CD14-positive monocyte (primary cell): ENCODE results near the gene MRPS35. TPM values are rescaled to one million over a fixed set of nuclear protein-coding genes. Genes with fewer than 3 reads are reported as not detected.

Source experiments
- DNase-seq, 3 donors: peaks; one replicate each; pipeline ENCODE4 v3.0.0-alpha.2; 2011 to 2022
- H2AFZ ChIP-seq: 2 replicates; pipeline ENCODE4 v1.6.0; 2012; ENCODE audit warnings: mild to moderate bottlenecking, low read depth, low read length, inconsistent platforms; ENCODE audit not compliant: insufficient read depth, poor library complexity, severe bottlenecking
- H3K27ac ChIP-seq, 2 donors: 1 replicate in 1 of 2; 2 replicates in 1 of 2; pipeline ENCODE4 v1.5.1; 2012 to 2013; ENCODE audit warnings: low read length in 2 of 2, control low read depth in 1 of 2, inconsistent platforms in 1 of 2, low read depth in 1 of 2, mild to moderate bottlenecking in 1 of 2
- H3K27me3 ChIP-seq, 2 donors: one replicate each; pipeline versions ENCODE4 v1.6.0 to v1.6.1; 2011 to 2013; ENCODE audit warnings: low read length in 2 of 2; ENCODE audit not compliant: control insufficient read depth in 2 of 2, insufficient read depth in 2 of 2
- H3K36me3 ChIP-seq, 2 donors: replicated peaks in 1 of 2; 1 replicate in 1 of 2; 2 replicates in 1 of 2; pipeline versions ENCODE4 v1.5.1 to v1.6.1; 2012 to 2013; ENCODE audit warnings: low read length in 2 of 2, control low read depth in 1 of 2, inconsistent platforms in 1 of 2, mild to moderate bottlenecking in 1 of 2; ENCODE audit not compliant: insufficient read depth in 2 of 2, control insufficient read depth in 1 of 2
- H3K4me1 ChIP-seq, 2 donors: 1 replicate in 1 of 2; 2 replicates in 1 of 2; pipeline versions ENCODE4 v1.5.1 to v1.6.1; 2012 to 2013; ENCODE audit warnings: low read length in 2 of 2, control low read depth in 1 of 2, inconsistent platforms in 1 of 2, mild to moderate bottlenecking in 1 of 2, moderate library complexity in 1 of 2; ENCODE audit not compliant: insufficient read depth in 2 of 2, control insufficient read depth in 1 of 2
- H3K4me2 ChIP-seq: replicated peaks from 2 replicates; pipeline ENCODE3; 2012; ENCODE audit warnings: low read length, moderate library complexity, mild to moderate bottlenecking; ENCODE audit not compliant: poor library complexity, severe bottlenecking; ENCODE audit errors: extremely low read depth
- H3K4me3 ChIP-seq, 3 experiments: fragments of 200-600 bp in 1 of 3; sonication (generic) in 1 of 3; replicated peaks in 1 of 3; 1 replicate in 2 of 3; 2 replicates in 1 of 3; pipeline ENCODE4 v1.5.1; 2011 to 2013; ENCODE audit warnings: low read length in 3 of 3, mild to moderate bottlenecking in 3 of 3, control low read depth in 2 of 3, low read depth in 2 of 3, inconsistent platforms in 1 of 3, moderate library complexity in 1 of 3
- H3K79me2 ChIP-seq: 2 replicates; pipeline ENCODE4 v1.6.0; 2012; ENCODE audit warnings: mild to moderate bottlenecking, control low read depth, inconsistent platforms, low read length, moderate library complexity; ENCODE audit not compliant: insufficient read depth
- H3K9ac ChIP-seq: 2 replicates; pipeline ENCODE4 v1.6.0; 2017; ENCODE audit warnings: low read length, mild to moderate bottlenecking; ENCODE audit not compliant: insufficient read depth, poor library complexity, severe bottlenecking
- H3K9me3 ChIP-seq, 2 donors: replicated peaks in 1 of 2; 1 replicate in 1 of 2; 2 replicates in 1 of 2; pipeline versions ENCODE4 v1.5.1 to v1.6.1; 2012 to 2013; ENCODE audit warnings: low read length in 2 of 2, control low read depth in 1 of 2; ENCODE audit not compliant: control insufficient read depth in 1 of 2, insufficient read depth in 1 of 2
- H4K20me1 ChIP-seq: 2 replicates; pipeline ENCODE4 v1.6.0; 2012; ENCODE audit warnings: mild to moderate bottlenecking, low read length, control low read depth, moderate library complexity; ENCODE audit not compliant: insufficient read depth
- H3K27ac Mint-ChIP-seq, 7 donors: one replicate each; pipeline ENCODE4 v1.8.0; 2020; ENCODE audit warnings: mild to moderate bottlenecking in 7 of 7, mixed read lengths in 7 of 7, moderate library complexity in 6 of 7, inconsistent platforms in 2 of 7
- H3K27me3 Mint-ChIP-seq, 3 donors: one replicate each; pipeline ENCODE4 v1.8.0; 2021 to 2022; ENCODE audit warnings: low read depth in 3 of 3, mild to moderate bottlenecking in 3 of 3, mixed read lengths in 3 of 3, moderate library complexity in 3 of 3, inconsistent platforms in 1 of 3
- H3K36me3 Mint-ChIP-seq, 2 donors: one replicate each; pipeline ENCODE4 v1.8.0; 2020; ENCODE audit warnings: mixed read lengths in 2 of 2, inconsistent platforms in 1 of 2, mild to moderate bottlenecking in 1 of 2
- H3K4me1 Mint-ChIP-seq: one replicate; pipeline ENCODE4 v1.8.0; 2020; ENCODE audit warnings: mild to moderate bottlenecking, mixed read lengths
- H3K4me3 Mint-ChIP-seq, 2 donors: one replicate each; pipeline ENCODE4 v1.8.0; 2020; ENCODE audit warnings: mild to moderate bottlenecking in 2 of 2, mixed read lengths in 2 of 2, moderate library complexity in 1 of 2
- H3K9me3 Mint-ChIP-seq, 7 donors: one replicate each; pipeline ENCODE4 v1.8.0; 2020 to 2022; ENCODE audit warnings: mixed read lengths in 7 of 7, mild to moderate bottlenecking in 6 of 7, moderate library complexity in 6 of 7, inconsistent platforms in 2 of 7
- WGBS: methylation state at CpG from one replicate; pipeline ENCODE4 v1.1.5; 2013; ENCODE audit warnings: missing lambda C conversion rate; ENCODE audit not compliant: insufficient coverage; 5-methylcytosine and 5-hydroxymethylcytosine counted together
- intact Hi-C, 2 donors: fragments of 100-400 bp; cut with micrococcal nuclease; formaldehyde crosslinking; loops; one replicate each; pipeline versions ENCODE4 v1.15.0 to v1.15.1; 2023
- polyA plus RNA-seq, 3 donors: library from polyadenylated mRNA; depleted of rRNA in 1 of 3; unstranded in 2 of 3; stranded (reverse) in 1 of 3; fragments of 300-500 nt in 2 of 3; fragments of >200 nt in 1 of 3; fragmentation: Illumina TruSeq in 2 of 3; gene quantifications; 1 replicate in 2 of 3; 2 replicates in 1 of 3; pipeline ENCODE4 v1.2.3, GENCODE V29; 2012 to 2021
- TF ChIP-seq, protein P1 (sequence below): fragments of 200-600 bp; IDR thresholded peaks from one replicate; pipeline ENCODE4 v1.8.0; 2022; ENCODE audit warnings: antibody characterized with exemption, mild to moderate bottlenecking

The MRPS35 gene
- polyA plus RNA-seq, 3 donors = 16.6 to 51.8 (median 46.1) TPM

DNA sequence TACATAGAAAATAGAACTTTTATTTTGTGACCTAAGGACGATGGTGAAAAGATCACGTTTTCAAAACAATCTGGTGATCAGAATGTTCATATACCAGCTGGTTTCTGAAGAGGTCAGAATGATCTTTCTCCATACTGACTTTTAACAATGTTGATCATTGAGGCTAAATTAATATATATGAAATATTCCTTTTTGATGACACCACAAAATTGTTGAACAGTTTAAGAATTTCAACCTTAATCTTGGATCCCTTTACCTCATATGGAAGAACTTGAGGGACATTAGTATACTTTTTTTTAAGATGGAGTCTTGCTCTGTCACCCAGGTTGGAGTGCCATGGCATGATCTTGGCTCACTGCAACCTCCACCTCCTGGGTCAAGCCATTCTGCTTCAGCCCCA lies 17.2 kb upstream of the MRPS35 start:
- Histone ChIP-seq H3K27ac (no peak overlapping the region), H2AFZ (no peak overlapping the region), H3K36me3 (no peaks in the 10 kb centered on the region), H4K20me1 (no peaks in the 10 kb centered on the region), H3K9me3 (no peaks in the 10 kb centered on the region), H3K4me3 (no peak overlapping the region), H3K79me2 (no peaks in the 10 kb centered on the region), H3K4me1 (no peaks in the 10 kb centered on the region), H3K4me2 (no peak overlapping the region), H3K27me3 (no peaks in the 10 kb centered on the region), H3K9ac (no peak overlapping the region)
- peaks cover 0 to 3% of the 10 kb centered on the region in 2 donors for H3K36me3 Mint-ChIP-seq
- peaks cover 0 to 1% (median 0%) of the 10 kb centered on the region in 3 donors for H3K27me3 Mint-ChIP-seq
- WGBS = no CpG with 5 or more reads among the region's 2 CpGs
- H3K27ac Mint-ChIP-seq = no peak overlapping the region
- TF ChIP-seq, protein P1, sequence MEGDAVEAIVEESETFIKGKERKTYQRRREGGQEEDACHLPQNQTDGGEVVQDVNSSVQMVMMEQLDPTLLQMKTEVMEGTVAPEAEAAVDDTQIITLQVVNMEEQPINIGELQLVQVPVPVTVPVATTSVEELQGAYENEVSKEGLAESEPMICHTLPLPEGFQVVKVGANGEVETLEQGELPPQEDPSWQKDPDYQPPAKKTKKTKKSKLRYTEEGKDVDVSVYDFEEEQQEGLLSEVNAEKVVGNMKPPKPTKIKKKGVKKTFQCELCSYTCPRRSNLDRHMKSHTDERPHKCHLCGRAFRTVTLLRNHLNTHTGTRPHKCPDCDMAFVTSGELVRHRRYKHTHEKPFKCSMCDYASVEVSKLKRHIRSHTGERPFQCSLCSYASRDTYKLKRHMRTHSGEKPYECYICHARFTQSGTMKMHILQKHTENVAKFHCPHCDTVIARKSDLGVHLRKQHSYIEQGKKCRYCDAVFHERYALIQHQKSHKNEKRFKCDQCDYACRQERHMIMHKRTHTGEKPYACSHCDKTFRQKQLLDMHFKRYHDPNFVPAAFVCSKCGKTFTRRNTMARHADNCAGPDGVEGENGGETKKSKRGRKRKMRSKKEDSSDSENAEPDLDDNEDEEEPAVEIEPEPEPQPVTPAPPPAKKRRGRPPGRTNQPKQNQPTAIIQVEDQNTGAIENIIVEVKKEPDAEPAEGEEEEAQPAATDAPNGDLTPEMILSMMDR = no peak
- H3K4me3 Mint-ChIP-seq = no peak overlapping the region
- no peak for DNase-seq
- H3K4me1 Mint-ChIP-seq = no peaks in the 10 kb centered on the region
- intact Hi-C loops = no loop called here
- no peaks in the 10 kb centered on the region for H3K9me3 Mint-ChIP-seq

DNA sequence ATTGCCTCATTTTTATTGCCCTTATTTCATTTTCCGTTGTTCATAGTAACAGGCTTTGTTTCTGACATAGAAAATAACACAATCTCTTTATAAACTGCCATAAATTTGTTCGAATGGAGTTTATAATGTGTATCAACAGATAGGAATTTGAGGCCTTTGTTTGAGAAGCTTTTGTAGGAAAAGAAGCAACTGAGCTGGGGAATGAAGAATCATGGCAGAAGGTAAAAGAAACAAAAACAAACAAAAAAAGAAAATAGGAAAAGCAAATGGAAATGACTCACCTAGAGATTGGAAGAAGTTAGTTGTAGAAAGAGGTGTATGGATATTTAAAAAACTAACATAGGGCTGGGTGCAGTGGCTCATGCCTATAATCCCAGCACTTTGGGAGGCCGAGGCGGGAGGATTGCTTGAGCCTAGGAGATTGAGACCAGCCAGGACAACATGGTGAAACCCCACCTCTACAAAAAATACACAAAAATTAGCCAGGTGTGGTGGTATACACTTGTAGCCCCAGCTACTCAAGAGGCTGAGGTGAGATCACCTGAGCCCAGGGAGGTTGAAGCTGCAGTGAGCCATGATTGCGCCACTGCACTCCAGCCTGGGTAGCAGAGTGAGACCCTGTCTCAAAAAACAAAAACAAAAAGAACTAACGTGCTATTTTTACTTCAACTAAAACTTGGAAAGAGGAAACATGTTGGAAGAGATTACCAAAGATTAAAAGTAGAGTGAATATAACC lies 14.9 kb upstream of the MRPS35 start:
- Histone ChIP-seq H3K4me2 (no peak overlapping the region), H3K4me1 (no peaks in the 10 kb centered on the region), H3K79me2 (no peaks in the 10 kb centered on the region), H2AFZ (no peak overlapping the region), H3K4me3 (no peak overlapping the region), H3K27ac (no peak overlapping the region), H3K27me3 (no peaks in the 10 kb centered on the region), H4K20me1 (no peaks in the 10 kb centered on the region), H3K36me3 (no peaks in the 10 kb centered on the region), H3K9ac (no peak overlapping the region), H3K9me3 (no peaks in the 10 kb centered on the region)
- no peaks in the 10 kb centered on the region for H3K4me1 Mint-ChIP-seq
- no peaks in the 10 kb centered on the region for H3K9me3 Mint-ChIP-seq
- H3K36me3 Mint-ChIP-seq = no peaks in the 10 kb centered on the region
- intact Hi-C loops = no loop called here
- TF ChIP-seq, protein P1 = no peak
- peaks cover 0 to 2% (median 0%) of the 10 kb centered on the region in 3 donors for H3K27me3 Mint-ChIP-seq
- no CpG with 5 or more reads among the region's 6 CpGs for WGBS
- DNase-seq = no peak
- no peak overlapping the region for H3K4me3 Mint-ChIP-seq
- no peak overlapping the region for H3K27ac Mint-ChIP-seq
